Bronchial epithelial cell (primary cell): ENCODE measurements around the gene ZNF554. TPM values are rescaled to one million over a fixed set of nuclear protein-coding genes. Genes with fewer than 3 reads are reported as not detected.
A peak's percentile ranks its signal among the peaks of the same experiment; 100 is the strongest.

Source experiments
- DNase-seq: peaks from one replicate; pipeline ENCODE4 v3.0.0-alpha.2; 2010; ENCODE audit warnings: low read depth
- FAIRE-seq: peaks from 2 replicates; lab custom pipeline; 2011; peaks lifted over from hg19 to GRCh38; lab: Jason Lieb, UNC
- H3K27me3 ChIP-seq: 2 replicates; pipeline ENCODE4 v1.5.1; 2011; ENCODE audit warnings: low read length; ENCODE audit not compliant: control insufficient read depth, insufficient read depth
- H3K36me3 ChIP-seq: 2 replicates; pipeline ENCODE4 v1.5.1; 2011; ENCODE audit warnings: low read length; ENCODE audit not compliant: control insufficient read depth, insufficient read depth
- H3K4me3 ChIP-seq: 2 replicates; pipeline ENCODE4 v1.5.1; 2011; ENCODE audit warnings: mild to moderate bottlenecking, low read depth, low read length, control low read depth
- total RNA-seq: library from RNA; depleted of rRNA; stranded (reverse); fragments of >200 nt; gene quantifications from 2 replicates; pipeline ENCODE4 v1.2.1, GENCODE V29; 2014
- TF ChIP-seq, protein P1 (sequence below): IDR thresholded peaks from 2 replicates; pipeline ENCODE4 v1.5.1; 2011; ENCODE audit warnings: mild to moderate bottlenecking, moderate library complexity, low read length, control low read depth, inconsistent platforms; ENCODE audit not compliant: insufficient read depth, severe bottlenecking

ZNF554 gene
- total RNA-seq, 1 donor from 2014 or later: 3.9 TPM

DNA sequence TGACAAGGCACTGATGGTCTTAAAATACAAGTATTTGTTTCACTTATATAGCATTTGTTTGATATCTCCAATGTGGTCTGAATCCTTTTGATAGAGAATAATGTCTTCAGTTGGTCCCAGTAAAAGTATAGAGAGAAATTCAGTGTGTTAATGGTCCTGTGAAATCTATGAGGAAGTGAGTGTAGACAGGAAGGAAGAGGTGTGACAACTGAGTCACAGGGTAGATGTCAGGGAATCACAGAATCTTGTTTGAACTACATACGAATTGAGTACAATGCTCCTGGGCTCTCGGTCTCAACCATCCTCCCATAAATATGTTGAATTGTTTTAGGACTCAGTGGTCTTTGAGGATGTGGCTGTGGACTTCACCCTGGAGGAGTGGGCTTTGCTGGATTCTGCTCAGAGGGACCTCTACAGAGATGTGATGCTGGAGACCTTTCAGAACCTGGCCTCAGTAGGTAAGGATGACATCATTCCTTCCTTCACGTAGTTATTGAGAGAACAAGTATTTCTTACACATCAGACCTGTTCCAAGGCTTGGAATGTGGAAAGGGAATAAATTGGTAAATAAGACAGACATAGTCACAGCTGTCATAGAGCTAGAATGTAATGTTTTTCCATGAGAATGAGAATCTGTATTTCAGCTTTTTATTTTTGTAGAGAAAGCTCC lies 30.7 kb downstream of the ZNF554 start:
- Histone ChIP-seq H3K4me3 (no peak overlapping the region), H3K36me3 (peaks cover 6% of the 10 kb centered on the region), H3K27me3 (no peaks in the 10 kb centered on the region)
- FAIRE-seq (peak; percentile 43), DNase-seq (peak; percentile 17)
- TF ChIP-seq, protein P1, sequence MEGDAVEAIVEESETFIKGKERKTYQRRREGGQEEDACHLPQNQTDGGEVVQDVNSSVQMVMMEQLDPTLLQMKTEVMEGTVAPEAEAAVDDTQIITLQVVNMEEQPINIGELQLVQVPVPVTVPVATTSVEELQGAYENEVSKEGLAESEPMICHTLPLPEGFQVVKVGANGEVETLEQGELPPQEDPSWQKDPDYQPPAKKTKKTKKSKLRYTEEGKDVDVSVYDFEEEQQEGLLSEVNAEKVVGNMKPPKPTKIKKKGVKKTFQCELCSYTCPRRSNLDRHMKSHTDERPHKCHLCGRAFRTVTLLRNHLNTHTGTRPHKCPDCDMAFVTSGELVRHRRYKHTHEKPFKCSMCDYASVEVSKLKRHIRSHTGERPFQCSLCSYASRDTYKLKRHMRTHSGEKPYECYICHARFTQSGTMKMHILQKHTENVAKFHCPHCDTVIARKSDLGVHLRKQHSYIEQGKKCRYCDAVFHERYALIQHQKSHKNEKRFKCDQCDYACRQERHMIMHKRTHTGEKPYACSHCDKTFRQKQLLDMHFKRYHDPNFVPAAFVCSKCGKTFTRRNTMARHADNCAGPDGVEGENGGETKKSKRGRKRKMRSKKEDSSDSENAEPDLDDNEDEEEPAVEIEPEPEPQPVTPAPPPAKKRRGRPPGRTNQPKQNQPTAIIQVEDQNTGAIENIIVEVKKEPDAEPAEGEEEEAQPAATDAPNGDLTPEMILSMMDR: no peak

DNA sequence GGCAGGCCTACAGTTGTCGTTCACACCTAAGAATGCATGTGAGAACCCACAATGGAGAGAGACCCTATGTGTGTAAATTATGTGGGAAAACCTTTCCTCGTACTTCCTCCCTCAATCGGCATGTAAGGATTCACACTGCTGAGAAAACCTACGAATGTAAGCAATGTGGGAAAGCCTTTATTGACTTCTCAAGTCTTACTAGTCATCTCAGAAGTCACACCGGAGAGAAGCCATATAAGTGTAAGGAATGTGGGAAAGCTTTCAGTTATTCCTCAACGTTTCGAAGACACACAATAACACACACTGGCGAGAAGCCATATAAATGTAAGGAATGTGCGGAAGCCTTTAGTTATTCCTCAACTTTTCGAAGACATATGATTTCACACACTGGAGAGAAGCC lies 32.9 kb downstream of the ZNF554 start:
- FAIRE-seq (no peak), DNase-seq (no peak)
- H3K36me3 ChIP-seq: peaks cover 6% of the 10 kb centered on the region
- no peak overlapping the region for H3K4me3 ChIP-seq
- TF ChIP-seq, protein P1: no peak
- no peaks in the 10 kb centered on the region for H3K27me3 ChIP-seq

DNA sequence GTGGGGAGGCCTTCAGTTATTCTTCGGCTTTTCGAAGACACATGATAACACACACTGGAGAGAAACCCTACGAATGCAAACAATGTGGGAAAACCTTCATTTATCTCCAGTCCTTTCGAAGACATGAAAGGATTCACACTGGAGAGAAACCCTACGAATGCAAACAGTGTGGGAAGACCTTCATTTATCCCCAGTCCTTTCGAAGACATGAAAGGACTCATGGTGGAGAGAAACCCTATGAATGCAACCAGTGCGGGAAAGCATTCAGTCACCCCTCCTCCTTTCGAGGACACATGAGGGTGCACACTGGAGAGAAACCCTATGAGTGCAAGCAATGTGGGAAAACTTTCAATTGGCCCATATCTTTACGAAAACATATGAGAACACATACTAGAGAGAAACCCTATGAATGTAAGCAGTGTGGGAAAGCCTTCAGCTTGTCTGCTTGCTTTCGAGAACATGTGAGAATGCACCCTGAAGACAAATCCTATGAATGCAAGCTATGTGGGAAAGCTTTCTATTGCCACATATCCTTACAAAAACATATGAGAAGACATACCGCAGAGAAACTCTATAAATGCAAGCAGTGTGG lies 33.4 kb downstream of the ZNF554 start:
- TF ChIP-seq, protein P1: no peak
- FAIRE-seq (no peak), DNase-seq (no peak)
- H3K4me3 ChIP-seq: no peak overlapping the region
- no peaks in the 10 kb centered on the region for H3K27me3 ChIP-seq
- H3K36me3 ChIP-seq: peaks cover 6% of the 10 kb centered on the region

DNA sequence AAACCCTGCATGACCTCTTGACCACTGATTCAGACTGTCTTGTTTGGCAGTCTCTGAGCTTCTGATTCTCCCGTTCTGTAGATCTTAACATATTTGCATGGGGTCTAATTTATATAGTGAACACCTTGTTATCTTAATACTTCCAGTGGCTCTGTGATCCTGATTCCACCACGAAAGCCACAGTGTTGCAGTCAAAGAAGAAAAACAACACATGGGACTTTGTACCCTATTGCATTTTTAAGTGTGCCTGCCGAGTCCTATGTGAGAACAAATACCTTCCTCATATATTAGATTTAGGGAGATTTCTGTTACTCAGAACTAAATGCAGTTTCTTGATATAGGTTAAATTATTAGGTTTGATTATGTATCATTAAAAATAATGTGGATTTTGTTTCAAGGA lies 35.2 kb downstream of the ZNF554 start:
- FAIRE-seq (no peak), DNase-seq (no peak)
- Histone ChIP-seq H3K4me3 (no peak overlapping the region), H3K27me3 (no peaks in the 10 kb centered on the region), H3K36me3 (peaks cover 6% of the 10 kb centered on the region)
- TF ChIP-seq, protein P1: no peak

DNA sequence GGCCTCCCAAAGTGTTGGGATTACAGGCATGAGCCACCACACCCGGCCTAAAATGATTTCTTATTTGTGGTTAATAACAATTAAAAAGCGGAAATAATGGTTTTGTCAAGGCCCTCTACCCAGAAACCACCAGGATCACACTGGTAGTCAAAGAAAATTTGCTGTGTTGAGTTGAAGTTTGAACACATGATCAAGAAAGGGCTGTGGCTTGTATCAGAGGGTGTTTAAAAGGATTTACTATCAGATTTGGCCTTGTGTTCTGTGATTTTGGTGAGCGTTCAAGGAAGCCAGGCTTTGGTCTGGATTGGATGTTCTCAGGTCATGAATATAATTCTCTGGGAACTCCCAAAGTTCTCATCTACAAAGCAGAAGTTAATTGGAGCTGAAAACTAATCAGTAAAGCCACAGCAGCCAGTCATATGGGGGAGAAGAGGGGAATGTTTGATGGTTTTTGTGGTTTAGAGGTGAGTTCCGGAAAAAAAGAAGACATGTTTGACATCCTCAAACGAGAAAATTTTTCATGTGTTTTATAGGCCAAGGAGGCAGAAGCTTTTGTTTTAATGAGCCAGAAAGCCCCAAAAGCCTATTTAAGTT lies 36.9 kb downstream of the ZNF554 start:
- Histone ChIP-seq H3K36me3 (peaks cover 5% of the 10 kb centered on the region), H3K27me3 (no peaks in the 10 kb centered on the region), H3K4me3 (no peak overlapping the region)
- TF ChIP-seq, protein P1: no peak
- no peak for FAIRE-seq
- no peak for DNase-seq
